Measurements from ENCODE around the gene PIK3AP1. TPM values are rescaled to one million over a fixed set of nuclear protein-coding genes. Genes with fewer than 3 reads are reported as not detected.

The PIK3AP1 gene
- total and polyA plus RNA-seq, 2 of the 8 experiments (the other 6 are each of a cell fraction or from before 2014, with no cell fraction given) = 1.9 to 4.5 TPM

DNA sequence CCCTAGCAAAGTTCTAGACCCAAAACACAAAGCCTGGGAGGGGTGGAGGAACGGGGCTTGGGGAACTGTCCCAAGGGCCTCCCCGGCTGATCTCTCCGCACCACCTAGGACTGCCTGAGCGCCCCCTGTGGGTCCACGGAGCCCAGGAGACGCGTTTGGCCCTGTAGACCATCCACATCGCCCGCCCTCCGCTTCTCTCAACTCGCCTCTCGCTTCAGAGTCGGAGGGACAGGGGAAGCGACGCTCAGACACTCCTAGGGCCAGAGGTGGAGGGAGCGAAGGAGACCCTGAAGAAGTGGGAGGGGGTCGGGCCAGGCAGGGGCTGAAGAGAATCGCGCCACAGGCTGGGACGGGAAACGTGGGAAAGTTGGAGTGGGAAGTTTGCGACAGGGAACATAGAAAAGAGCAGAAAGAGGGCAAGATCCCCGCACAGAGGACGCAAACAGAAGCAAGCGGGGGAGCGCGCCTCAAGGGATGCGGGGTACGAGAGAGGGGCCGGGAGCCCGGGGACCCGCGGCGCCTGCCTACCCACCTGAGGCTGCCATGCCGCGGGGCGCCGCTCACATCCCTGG, 378 bp downstream of the PIK3AP1 start:
- Histone ChIP-seq H2AFZ (ENCODE audit: low read length) (peak overlapping the region; percentile 94), H3K27ac (ENCODE audit: low read depth, low read length) (no peak overlapping the region)
- CTCF ChIA-PET (ENCODE audit: partially characterized antibody) = interaction anchor here (1.1 to 2.4 kb wide), 3 partner anchors 80 to 463 kb away, joined by 3 to 7 read pairs (median 3); no protein-coding TSS in a partner anchor
- TF ChIP-seq FOSL1 (IDR thresholded peaks at IDR 0.05; ENCODE audit: insufficient read depth, low read depth, low read length) (no peak), SP2 (IDR thresholded peaks at IDR 0.05; ENCODE audit: low read length) (no peak), TBP (IDR thresholded peaks at IDR 0.05; ENCODE audit: low read depth, low read length) (peak; percentile 60; the same call in 1 of the 2 replicates), CHD2 (IDR thresholded peaks at IDR 0.05; ENCODE audit: low read length) (no peak), CREB1 (IDR thresholded peaks at IDR 0.05) (peak; percentile 45), ASH2L (IDR thresholded peaks at IDR 0.05; ENCODE audit: low read length) (peak; percentile 48), KDM4A (IDR thresholded peaks at IDR 0.05; ENCODE audit: low read depth, low read length, severe bottlenecking) (peak; percentile 96), CEBPB (IDR thresholded peaks at IDR 0.05; ENCODE audit: low read depth, low read length) (no peak), EZH2 (IDR thresholded peaks at IDR 0.05; ENCODE audit: low read depth, low read length, severe bottlenecking) (peak; percentile 60), EGR1 (IDR thresholded peaks at IDR 0.05; ENCODE audit: borderline replicate concordance, low read depth, low read length) (no peak), RAD21 (IDR thresholded peaks at IDR 0.05 in 1 of 2, conservative IDR thresholded peaks at IDR 0.05 in 1 of 2; ENCODE audit: low read depth in 2 of 2, low read length in 2 of 2) (peak; percentile 50 to 55), CHD1 (IDR thresholded peaks at IDR 0.05; ENCODE audit: low read depth, low read length) (no peak)
- TF ChIP-seq, protein P1, sequence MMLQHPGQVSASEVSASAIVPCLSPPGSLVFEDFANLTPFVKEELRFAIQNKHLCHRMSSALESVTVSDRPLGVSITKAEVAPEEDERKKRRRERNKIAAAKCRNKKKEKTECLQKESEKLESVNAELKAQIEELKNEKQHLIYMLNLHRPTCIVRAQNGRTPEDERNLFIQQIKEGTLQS (IDR thresholded peaks at IDR 0.05; ENCODE audit: insufficient read depth, low read depth, low read length) = no peak

More for the DNA sequence above, 378 bp downstream of the PIK3AP1 start:
- no peak overlapping the region for H2BK120ac ChIP-seq (replicated peaks; ENCODE audit: low read depth, low read length)
- H3K23me2 ChIP-seq (ENCODE audit: low read depth, low read length) = peaks cover 7% of the 10 kb centered on the region; the same call in 1 of the 2 replicates
- H2BK12ac ChIP-seq (ENCODE audit: low read depth, low read length) = 0 out of 2 replicates have a peak overlapping the region, but pooled peaks have one; percentile 19
- peak overlapping the region; percentile 58 to 80 (median 69) for H3K4me3 ChIP-seq (ENCODE audit: extremely low read depth in 1 of 4, insufficient read depth in 2 of 4, low read depth in 3 of 4, low read length in 4 of 4)
- H3K79me2 ChIP-seq (ENCODE audit: control insufficient read depth in 1 of 2, insufficient read depth in 2 of 2, low read length in 2 of 2) = no peaks in the 10 kb centered on the region
- no peak overlapping the region for H4K5ac ChIP-seq (ENCODE audit: insufficient read length, low read depth, low read length)
- no peaks in the 10 kb centered on the region for H3K9me3 ChIP-seq (ENCODE audit: insufficient read depth in 2 of 2, low read depth in 1 of 2, low read length in 1 of 2)
- peaks cover 0 to 8% (median 2%) of the 10 kb centered on the region in 4 experiments; a peak in 3 of 7 replicates for H3K27me3 ChIP-seq (replicated peaks in 1 of 4; ENCODE audit: control insufficient read depth in 3 of 4, extremely low read depth in 1 of 4, insufficient read depth in 3 of 4, low read length in 3 of 4)
- peak overlapping the region; percentile 95 for H2BK15ac ChIP-seq (ENCODE audit: low read length)
- no peak overlapping the region for H2BK20ac ChIP-seq (ENCODE audit: low read length)
- H3K4me1 ChIP-seq (replicated peaks in 1 of 4; ENCODE audit: control insufficient read depth in 3 of 4, insufficient read depth in 4 of 4, low read length in 3 of 4) = peaks cover 0 to 6% (median 3%) of the 10 kb centered on the region in 4 experiments; a peak in 5 of 7 replicates
- peak overlapping the region; percentile 11 for H4K91ac ChIP-seq (replicated peaks; ENCODE audit: insufficient read length, low read length)
- DNase-seq (ENCODE audit: low read depth in 1 of 2, low spot score in 2 of 2) = peak; percentile 27 to 83
- H3K36me3 ChIP-seq (ENCODE audit: control insufficient read depth in 2 of 4, insufficient read depth in 4 of 4, low read length in 3 of 4) = no peaks in the 10 kb centered on the region
- H3K56ac ChIP-seq (replicated peaks; ENCODE audit: insufficient read length, low read depth, low read length) = no peak overlapping the region
- H3K9ac ChIP-seq (replicated peaks in 1 of 4; ENCODE audit: extremely low read depth in 1 of 4, low read depth in 3 of 4, low read length in 3 of 4) = peak overlapping the region; percentile 38 to 71 (median 43); a peak in 5 of 7 replicates
- H3K23ac ChIP-seq (ENCODE audit: insufficient read length) = no peak overlapping the region
- H3K14ac ChIP-seq (ENCODE audit: insufficient read length) = no peak overlapping the region
- H3K18ac ChIP-seq (ENCODE audit: extremely low read depth, low read length) = peak overlapping the region; percentile 60
- POLR2A ChIA-PET (ENCODE audit: partially characterized antibody) = no interaction called here
- peak overlapping the region; percentile 75 to 94 for H3K4me2 ChIP-seq (ENCODE audit: insufficient read depth in 1 of 2, low read depth in 2 of 2, low read length in 2 of 2)
- H4K8ac ChIP-seq (ENCODE audit: extremely low read depth, insufficient read depth, low read length) = peak overlapping the region; percentile 82
- no peaks in the 10 kb centered on the region for H4K20me1 ChIP-seq (replicated peaks in 1 of 2; ENCODE audit: control insufficient read depth in 1 of 2, insufficient read depth in 2 of 2, low read length in 2 of 2)
- peak overlapping the region; percentile 61 for H3K4ac ChIP-seq (replicated peaks; ENCODE audit: insufficient read length, low read depth, low read length)
- 2% methylated on average over 37 of the region's 38 CpGs; no CpG with 5 or more reads in 1 of the 2 experiments for WGBS, 2 experiments (ENCODE audit: extremely low coverage in 1 of 2, insufficient coverage in 1 of 2, insufficient read length in 1 of 2, insufficient replicate concordance in 2 of 2, low coverage in 1 of 2, low lambda C conversion rate in 2 of 2, missing lambda C conversion rate in 1 of 2)
- H2AK5ac ChIP-seq (ENCODE audit: low read depth, low read length) = no peak overlapping the region
- FAIRE-seq = no peak
- H2BK5ac ChIP-seq (ENCODE audit: low read depth, low read length) = no peak overlapping the region
- H3K79me1 ChIP-seq (ENCODE audit: low read depth, low read length) = no peaks in the 10 kb centered on the region

All from H1 (cell line).